B cell (primary cell): Measurements from ENCODE around the gene USH2A.

Source experiments
- CTCF ChIP-seq: fragments of 200-600 bp; IDR thresholded peaks from one replicate; pipeline ENCODE4 v1.8.0; 2022; ENCODE audit warnings: antibody characterized with exemption, mild to moderate bottlenecking
- EZH2 ChIP-seq: IDR thresholded peaks from 2 replicates; pipeline ENCODE4 v1.6.1; 2012; ENCODE audit warnings: borderline replicate concordance, low read depth, mild to moderate bottlenecking, moderate library complexity, low read length; ENCODE audit not compliant: insufficient read depth, poor library complexity, severe bottlenecking

GRCh38 chr1:216201946-216202345, 221.3 kb downstream of the USH2A start:
- TF ChIP-seq CTCF (no peak), EZH2 (no peak)
